H1 (cell line): ENCODE results near the gene NCOA5.

Experiments used
- EZH2 ChIP-seq: fragments of 200-600 bp; sonication (generic); IDR thresholded peaks from 2 replicates; pipeline ENCODE4 v1.7.1; 2012; ENCODE audit warnings: low read depth, mild to moderate bottlenecking, moderate library complexity, low read length, inconsistent platforms; ENCODE audit not compliant: severe bottlenecking
- POLR2A ChIP-seq, 2 experiments: IDR thresholded peaks; 1 replicate in 1 of 2; 2 replicates in 1 of 2; pipeline ENCODE4 v1.6.1; 2011; ENCODE audit warnings: low read depth in 2 of 2, low read length in 2 of 2, mild to moderate bottlenecking in 2 of 2; ENCODE audit errors: control extremely low read depth in 1 of 2
- TAF7 ChIP-seq: optimal IDR thresholded peaks from 2 replicates; pipeline ENCODE3; 2011; ENCODE audit warnings: low read depth, mild to moderate bottlenecking, inconsistent platforms, low read length, moderate library complexity, borderline replicate concordance
- TCF12 ChIP-seq: IDR thresholded peaks from 2 replicates; pipeline ENCODE4 v1.6.1; 2011; ENCODE audit warnings: low read depth, mild to moderate bottlenecking, low read length
- TF ChIP-seq, protein P1 (sequence below), 3 experiments: IDR thresholded peaks; 1 replicate in 2 of 3; 2 replicates in 1 of 3; pipeline versions ENCODE4 v1.5.1 to v1.6.1; 2011; ENCODE audit warnings: low read length in 3 of 3, mild to moderate bottlenecking in 3 of 3, inconsistent platforms in 2 of 3, low read depth in 1 of 3, moderate library complexity in 1 of 3; ENCODE audit not compliant: insufficient read depth in 1 of 3; ENCODE audit errors: control extremely low read depth in 1 of 3

DNA sequence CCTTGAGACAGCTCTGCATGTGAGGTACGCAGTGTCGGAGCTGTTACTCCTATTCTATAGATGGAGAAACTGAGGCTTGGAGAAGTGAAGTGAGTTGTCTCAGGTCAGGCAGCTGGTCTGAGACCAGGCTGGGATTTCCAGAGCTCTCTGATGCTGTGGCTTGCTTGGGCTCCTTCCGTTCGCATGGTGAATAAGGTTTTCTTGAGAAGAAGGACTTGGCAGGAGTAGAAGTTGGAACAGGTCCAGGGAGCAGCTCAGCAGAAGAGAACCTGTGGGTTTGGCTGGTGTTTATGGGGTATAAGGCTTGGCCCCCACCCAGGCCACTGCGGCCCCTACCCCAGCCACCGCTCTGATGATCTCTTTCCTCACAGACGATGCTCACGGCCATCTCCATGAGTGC, 53.4 kb downstream of the NCOA5 start:
- TF ChIP-seq TCF12, result no peak
- TF ChIP-seq TAF7, result no peak
- TF ChIP-seq, protein P1, sequence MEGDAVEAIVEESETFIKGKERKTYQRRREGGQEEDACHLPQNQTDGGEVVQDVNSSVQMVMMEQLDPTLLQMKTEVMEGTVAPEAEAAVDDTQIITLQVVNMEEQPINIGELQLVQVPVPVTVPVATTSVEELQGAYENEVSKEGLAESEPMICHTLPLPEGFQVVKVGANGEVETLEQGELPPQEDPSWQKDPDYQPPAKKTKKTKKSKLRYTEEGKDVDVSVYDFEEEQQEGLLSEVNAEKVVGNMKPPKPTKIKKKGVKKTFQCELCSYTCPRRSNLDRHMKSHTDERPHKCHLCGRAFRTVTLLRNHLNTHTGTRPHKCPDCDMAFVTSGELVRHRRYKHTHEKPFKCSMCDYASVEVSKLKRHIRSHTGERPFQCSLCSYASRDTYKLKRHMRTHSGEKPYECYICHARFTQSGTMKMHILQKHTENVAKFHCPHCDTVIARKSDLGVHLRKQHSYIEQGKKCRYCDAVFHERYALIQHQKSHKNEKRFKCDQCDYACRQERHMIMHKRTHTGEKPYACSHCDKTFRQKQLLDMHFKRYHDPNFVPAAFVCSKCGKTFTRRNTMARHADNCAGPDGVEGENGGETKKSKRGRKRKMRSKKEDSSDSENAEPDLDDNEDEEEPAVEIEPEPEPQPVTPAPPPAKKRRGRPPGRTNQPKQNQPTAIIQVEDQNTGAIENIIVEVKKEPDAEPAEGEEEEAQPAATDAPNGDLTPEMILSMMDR (IDR thresholded peaks at IDR 0.05; ENCODE audit: control extremely low read depth in 1 of 3, insufficient read depth in 1 of 3, low read depth in 1 of 3, low read length in 3 of 3), result no peak
- no peak for TF ChIP-seq POLR2A (IDR thresholded peaks at IDR 0.05; ENCODE audit: control extremely low read depth in 1 of 2, low read depth in 2 of 2, low read length in 2 of 2)
- no peak for TF ChIP-seq EZH2
